Measurements from ENCODE around the gene ZBTB4. TPM values are rescaled to one million over a fixed set of nuclear protein-coding genes. Genes with fewer than 3 reads are reported as not detected.

The ZBTB4 gene
- total RNA-seq, 1 donor from 2014 or later = 25.1 TPM

DNA sequence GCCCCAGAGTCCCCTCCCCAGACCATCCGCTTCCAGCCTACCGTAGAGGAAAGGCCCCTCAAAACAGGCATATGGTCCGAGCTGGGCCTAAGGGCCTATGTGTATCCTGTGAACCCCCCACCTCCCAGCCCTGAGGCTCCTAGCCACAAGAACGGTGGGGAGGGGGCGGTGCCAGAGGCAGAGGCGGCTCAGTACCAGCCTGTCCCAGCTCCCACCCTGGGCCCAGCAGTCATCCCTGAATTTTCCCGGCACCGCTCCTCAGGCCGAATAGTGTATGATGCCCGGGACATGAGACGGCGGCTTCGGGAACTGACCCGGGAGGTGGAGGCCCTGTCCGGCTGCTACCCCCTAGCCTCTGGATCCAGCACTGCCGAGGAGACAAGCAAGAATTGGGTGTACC, 58.2 kb downstream of the ZBTB4 start:
- no peak overlapping the region for H3K4me3 Mint-ChIP-seq (ENCODE audit: unreplicated experiment)
- TF ChIP-seq, protein P1, sequence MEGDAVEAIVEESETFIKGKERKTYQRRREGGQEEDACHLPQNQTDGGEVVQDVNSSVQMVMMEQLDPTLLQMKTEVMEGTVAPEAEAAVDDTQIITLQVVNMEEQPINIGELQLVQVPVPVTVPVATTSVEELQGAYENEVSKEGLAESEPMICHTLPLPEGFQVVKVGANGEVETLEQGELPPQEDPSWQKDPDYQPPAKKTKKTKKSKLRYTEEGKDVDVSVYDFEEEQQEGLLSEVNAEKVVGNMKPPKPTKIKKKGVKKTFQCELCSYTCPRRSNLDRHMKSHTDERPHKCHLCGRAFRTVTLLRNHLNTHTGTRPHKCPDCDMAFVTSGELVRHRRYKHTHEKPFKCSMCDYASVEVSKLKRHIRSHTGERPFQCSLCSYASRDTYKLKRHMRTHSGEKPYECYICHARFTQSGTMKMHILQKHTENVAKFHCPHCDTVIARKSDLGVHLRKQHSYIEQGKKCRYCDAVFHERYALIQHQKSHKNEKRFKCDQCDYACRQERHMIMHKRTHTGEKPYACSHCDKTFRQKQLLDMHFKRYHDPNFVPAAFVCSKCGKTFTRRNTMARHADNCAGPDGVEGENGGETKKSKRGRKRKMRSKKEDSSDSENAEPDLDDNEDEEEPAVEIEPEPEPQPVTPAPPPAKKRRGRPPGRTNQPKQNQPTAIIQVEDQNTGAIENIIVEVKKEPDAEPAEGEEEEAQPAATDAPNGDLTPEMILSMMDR (IDR thresholded peaks at IDR 0.05; ENCODE audit: partially characterized antibody, unreplicated experiment) = no peak
- DNase-seq = no peak
- peaks cover 5% of the 10 kb centered on the region for H3K36me3 Mint-ChIP-seq (ENCODE audit: unreplicated experiment)
- peaks cover 19% of the 10 kb centered on the region for H3K4me1 Mint-ChIP-seq (ENCODE audit: low read depth, unreplicated experiment)
- H3K27ac Mint-ChIP-seq (ENCODE audit: unreplicated experiment) = peak overlapping the region; percentile 33
- H3K27me3 Mint-ChIP-seq (ENCODE audit: unreplicated experiment) = peaks cover 16% of the 10 kb centered on the region
- peaks cover 11% of the 10 kb centered on the region for H3K9me3 Mint-ChIP-seq (ENCODE audit: unreplicated experiment)

DNA sequence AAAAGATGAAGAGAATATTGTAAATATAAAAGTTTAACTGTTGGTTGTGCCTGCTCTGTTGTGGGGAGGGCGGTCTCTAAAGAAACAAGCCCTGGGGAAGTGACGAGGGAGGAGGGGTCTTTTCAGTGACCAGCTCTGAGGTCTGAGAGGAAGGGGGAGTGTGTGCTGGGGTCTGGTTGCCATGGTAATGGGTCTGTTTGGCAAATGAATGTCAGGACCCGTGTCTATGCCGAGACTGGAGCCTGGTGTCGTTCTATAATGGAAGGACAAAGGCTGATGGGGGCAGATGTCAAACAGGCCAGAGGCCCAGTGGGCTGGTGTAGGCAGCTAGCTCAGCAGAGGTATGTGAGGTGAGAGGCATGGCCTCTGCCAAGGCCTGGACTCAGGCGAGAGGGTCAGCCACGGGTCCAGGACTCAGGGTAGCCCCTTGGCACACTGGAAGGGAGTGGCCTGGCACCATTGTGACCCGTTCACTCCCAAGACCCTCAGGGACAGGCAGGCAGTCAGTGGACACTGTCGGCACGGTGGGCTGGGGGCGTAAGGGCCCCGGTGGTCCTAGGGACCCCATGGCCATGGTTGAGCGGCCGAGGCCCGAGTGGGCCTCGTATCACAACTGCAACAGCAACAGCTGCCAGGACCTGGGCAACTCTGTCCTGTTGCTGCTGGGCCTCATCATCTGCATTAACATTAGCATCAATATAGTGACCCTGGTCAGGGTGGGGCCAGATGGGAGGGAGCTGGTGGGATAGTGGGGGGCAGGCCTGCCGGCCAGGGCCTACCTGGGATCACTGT, 59.4 kb downstream of the ZBTB4 start, which contains the start of gene SPEM1:
TSS of gene SPEM1 (plus strand) at position 506 of the 792 bp plus-strand sequence. CDS start at position 567, 61 bp downstream.
- Mint-ChIP-seq H3K27me3 (ENCODE audit: unreplicated experiment) (peaks cover 14% of the 10 kb centered on the region), H3K36me3 (ENCODE audit: unreplicated experiment) (peaks cover 7% of the 10 kb centered on the region), H3K4me1 (ENCODE audit: low read depth, unreplicated experiment) (peaks cover 19% of the 10 kb centered on the region), H3K9me3 (ENCODE audit: unreplicated experiment) (peaks cover 11% of the 10 kb centered on the region), H3K4me3 (ENCODE audit: unreplicated experiment) (peak within 1 kb of the TSS; percentile 55), H3K27ac (ENCODE audit: unreplicated experiment) (peak within 1 kb of the TSS; percentile 45)
- TF ChIP-seq, protein P1 (IDR thresholded peaks at IDR 0.05; ENCODE audit: partially characterized antibody, unreplicated experiment) = no peak
- DNase-seq = no peak

GRCh38 chr17:7418472-7419152, 60.8 kb downstream of the ZBTB4 start:
- peaks cover 11% of the 10 kb centered on the region for H3K27me3 Mint-ChIP-seq (ENCODE audit: unreplicated experiment)
- H3K36me3 Mint-ChIP-seq (ENCODE audit: unreplicated experiment) = peaks cover 7% of the 10 kb centered on the region
- H3K4me1 Mint-ChIP-seq (ENCODE audit: low read depth, unreplicated experiment) = peaks cover 19% of the 10 kb centered on the region
- H3K27ac Mint-ChIP-seq (ENCODE audit: unreplicated experiment) = peak overlapping the region; percentile 29
- H3K4me3 Mint-ChIP-seq (ENCODE audit: unreplicated experiment) = no peak overlapping the region
- TF ChIP-seq, protein P1 (IDR thresholded peaks at IDR 0.05; ENCODE audit: partially characterized antibody, unreplicated experiment) = no peak
- peaks cover 9% of the 10 kb centered on the region for H3K9me3 Mint-ChIP-seq (ENCODE audit: unreplicated experiment)
- no peak for DNase-seq

GRCh38 chr17:7417056-7417655, 62.3 kb downstream of the ZBTB4 start:
- no peak for DNase-seq
- TF ChIP-seq, protein P1 (IDR thresholded peaks at IDR 0.05; ENCODE audit: partially characterized antibody, unreplicated experiment) = no peak

More at GRCh38 chr17:7417056-7417655, 62.3 kb downstream of the ZBTB4 start:
- H3K4me3 Mint-ChIP-seq (ENCODE audit: unreplicated experiment) = no peak overlapping the region
- peaks cover 17% of the 10 kb centered on the region for H3K27me3 Mint-ChIP-seq (ENCODE audit: unreplicated experiment)
- no peak overlapping the region for H3K27ac Mint-ChIP-seq (ENCODE audit: unreplicated experiment)
- H3K4me1 Mint-ChIP-seq (ENCODE audit: low read depth, unreplicated experiment) = peaks cover 19% of the 10 kb centered on the region
- H3K36me3 Mint-ChIP-seq (ENCODE audit: unreplicated experiment) = peaks cover 7% of the 10 kb centered on the region
- peaks cover 15% of the 10 kb centered on the region for H3K9me3 Mint-ChIP-seq (ENCODE audit: unreplicated experiment)
